HUES48 (cell line): ENCODE results near the gene PHYHD1.

Experiments
- H3K27ac ChIP-seq: one replicate; pipeline ENCODE4 v1.7.0; 2013; ENCODE audit warnings: low read depth, low read length, inconsistent platforms
- H3K27me3 ChIP-seq: 2 replicates; pipeline ENCODE4 v1.6.1; 2013; ENCODE audit warnings: mild to moderate bottlenecking, low read length; ENCODE audit not compliant: control insufficient read depth, insufficient read depth
- H3K36me3 ChIP-seq: 2 replicates; pipeline ENCODE4 v1.6.1; 2013; ENCODE audit warnings: low read length; ENCODE audit not compliant: control insufficient read depth, insufficient read depth
- H3K4me1 ChIP-seq: 2 replicates; pipeline ENCODE4 v1.6.1; 2013; ENCODE audit warnings: mild to moderate bottlenecking, low read length; ENCODE audit not compliant: control insufficient read depth, insufficient read depth
- H3K4me3 ChIP-seq: 2 replicates; pipeline ENCODE4 v1.5.1; 2013; ENCODE audit warnings: mild to moderate bottlenecking, low read depth, low read length
- H3K9ac ChIP-seq: 2 replicates; pipeline ENCODE4 v1.6.1; 2013; ENCODE audit warnings: mild to moderate bottlenecking, low read depth, low read length, moderate library complexity
- H3K9me3 ChIP-seq: 2 replicates; pipeline ENCODE4 v1.6.1; 2013; ENCODE audit warnings: low read length; ENCODE audit not compliant: control insufficient read depth, insufficient read depth

The PHYHD1 gene

DNA sequence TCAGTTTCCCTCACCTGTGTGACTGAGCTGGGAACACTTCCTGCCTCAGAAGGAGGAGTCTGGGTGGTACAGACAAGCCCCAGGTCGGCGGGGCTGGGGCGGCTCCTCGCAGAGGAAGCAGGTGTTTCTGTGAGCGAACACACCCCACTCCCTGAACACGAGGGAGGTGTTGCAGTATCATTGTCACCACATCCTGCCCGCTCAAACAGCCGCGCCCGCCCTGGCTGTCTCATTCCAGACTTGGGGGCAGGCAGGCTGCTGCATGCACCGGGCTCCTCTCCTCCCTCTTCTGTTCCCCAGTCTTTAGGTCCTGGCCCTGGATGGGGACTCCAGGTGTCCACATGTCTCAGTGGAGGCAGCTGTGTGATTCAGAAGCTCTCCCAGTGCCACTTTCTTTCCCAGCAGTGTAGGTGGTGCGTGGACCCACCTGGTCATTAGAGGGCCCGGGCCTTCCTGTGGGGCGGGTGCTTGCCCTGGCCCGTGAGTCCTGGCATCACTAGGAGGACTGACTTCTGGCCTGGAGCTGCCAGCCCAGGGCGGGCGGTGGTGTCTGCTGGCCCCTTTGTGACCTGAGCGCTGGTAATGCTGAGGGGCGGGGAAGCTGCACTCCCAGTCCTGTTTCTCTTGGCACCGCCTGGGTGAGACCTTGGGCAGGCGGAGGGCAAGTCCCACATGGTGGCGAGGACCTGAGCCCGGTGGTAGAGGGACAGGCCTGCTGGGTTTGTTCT is 18.3 kb upstream of the PHYHD1 start:
- Histone ChIP-seq H3K27ac (no peak overlapping the region), H3K27me3 (no peaks in the 10 kb centered on the region), H3K9me3 (no peaks in the 10 kb centered on the region), H3K36me3 (peaks cover 42% of the 10 kb centered on the region), H3K4me1 (no peaks in the 10 kb centered on the region), H3K9ac (no peak overlapping the region), H3K4me3 (no peak overlapping the region)

DNA sequence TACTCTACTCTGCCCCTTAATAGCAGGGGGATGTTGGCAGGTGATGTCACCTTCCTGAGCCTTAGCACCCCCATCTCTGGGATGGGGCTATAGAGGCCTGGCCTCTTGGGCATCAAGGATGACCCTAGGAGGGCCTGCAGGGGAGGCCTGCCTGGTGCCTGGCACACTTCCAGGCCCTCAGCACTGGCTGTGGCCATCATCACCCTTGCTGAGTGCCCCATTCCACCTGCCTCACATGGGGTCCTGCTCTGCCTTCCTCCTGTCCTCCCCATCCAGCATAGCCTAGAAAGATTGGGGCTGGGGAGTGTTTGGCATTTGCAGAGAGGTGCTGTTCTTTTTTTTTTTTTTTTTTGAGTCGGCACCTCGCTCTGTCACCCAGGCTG is 17.7 kb upstream of the PHYHD1 start:
- peaks cover 43% of the 10 kb centered on the region for H3K36me3 ChIP-seq
- no peaks in the 10 kb centered on the region for H3K4me1 ChIP-seq
- H3K9ac ChIP-seq, result no peak overlapping the region
- H3K27me3 ChIP-seq, result no peaks in the 10 kb centered on the region
- no peak overlapping the region for H3K27ac ChIP-seq
- no peak overlapping the region for H3K4me3 ChIP-seq
- H3K9me3 ChIP-seq, result no peaks in the 10 kb centered on the region

DNA sequence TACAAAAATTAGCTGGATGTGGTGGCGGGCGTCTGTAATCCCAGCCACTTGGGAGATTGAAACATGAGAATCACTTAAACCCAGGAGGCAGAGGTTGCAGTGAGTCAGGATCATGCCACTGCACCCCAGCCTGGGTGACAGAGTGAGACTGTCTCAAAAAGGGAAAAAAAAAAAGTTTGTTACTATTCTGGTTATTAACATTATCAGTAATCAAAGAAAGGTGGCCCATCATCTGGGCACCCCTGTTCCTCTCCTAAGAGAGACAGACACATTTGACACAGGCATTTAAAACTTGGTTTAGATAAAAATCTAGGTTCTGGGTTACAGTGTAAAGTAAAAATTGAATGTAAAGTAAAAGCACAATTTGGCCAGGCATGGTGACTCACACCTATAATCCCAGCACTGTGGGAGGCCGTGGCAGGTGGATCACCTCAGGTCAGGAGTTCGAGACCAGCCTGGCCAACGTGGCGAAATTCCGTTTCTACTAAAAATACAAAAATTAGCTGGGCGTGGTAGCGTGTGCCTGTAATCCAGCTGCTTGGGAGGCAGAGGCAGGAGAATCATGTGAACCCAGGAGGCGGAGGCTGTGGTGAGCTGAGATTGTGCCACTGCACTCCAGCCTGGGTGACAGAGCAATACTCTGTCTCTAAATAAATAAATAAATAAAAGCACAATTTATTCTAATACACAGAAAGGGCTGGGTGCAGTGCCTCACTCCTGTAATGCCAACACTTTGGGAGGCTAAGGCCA is 16.7 kb upstream of the PHYHD1 start:
- Histone ChIP-seq H3K27me3 (no peaks in the 10 kb centered on the region), H3K36me3 (peaks cover 44% of the 10 kb centered on the region), H3K4me3 (no peak overlapping the region), H3K27ac (no peak overlapping the region), H3K9ac (no peak overlapping the region), H3K9me3 (no peaks in the 10 kb centered on the region), H3K4me1 (no peaks in the 10 kb centered on the region)

DNA sequence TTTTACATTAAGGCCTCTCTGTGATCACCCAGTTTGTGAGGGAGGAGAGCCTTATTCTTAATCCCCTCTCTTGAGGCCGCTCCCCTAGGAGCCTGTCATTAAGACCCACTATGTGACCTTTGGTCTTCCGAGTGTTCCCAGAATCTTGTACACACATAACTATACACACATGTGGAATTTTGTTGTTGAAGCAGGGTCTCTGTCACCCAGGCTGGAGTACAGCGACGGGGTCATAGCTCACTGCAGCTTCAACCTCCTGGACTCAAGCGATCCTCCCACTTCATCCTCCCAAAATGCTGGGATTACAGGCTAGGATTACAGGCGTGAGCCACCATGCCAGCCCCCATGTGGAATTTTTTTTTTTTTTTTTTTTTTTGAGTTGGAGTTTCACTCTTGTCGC is 14.8 kb upstream of the PHYHD1 start:
- peaks cover 55% of the 10 kb centered on the region for H3K36me3 ChIP-seq
- H3K4me3 ChIP-seq, result no peak overlapping the region
- H3K9ac ChIP-seq, result no peak overlapping the region
- H3K27ac ChIP-seq, result no peak overlapping the region
- H3K27me3 ChIP-seq, result no peaks in the 10 kb centered on the region
- H3K4me1 ChIP-seq, result peaks cover under 1% of the 10 kb centered on the region
- H3K9me3 ChIP-seq, result no peaks in the 10 kb centered on the region

DNA sequence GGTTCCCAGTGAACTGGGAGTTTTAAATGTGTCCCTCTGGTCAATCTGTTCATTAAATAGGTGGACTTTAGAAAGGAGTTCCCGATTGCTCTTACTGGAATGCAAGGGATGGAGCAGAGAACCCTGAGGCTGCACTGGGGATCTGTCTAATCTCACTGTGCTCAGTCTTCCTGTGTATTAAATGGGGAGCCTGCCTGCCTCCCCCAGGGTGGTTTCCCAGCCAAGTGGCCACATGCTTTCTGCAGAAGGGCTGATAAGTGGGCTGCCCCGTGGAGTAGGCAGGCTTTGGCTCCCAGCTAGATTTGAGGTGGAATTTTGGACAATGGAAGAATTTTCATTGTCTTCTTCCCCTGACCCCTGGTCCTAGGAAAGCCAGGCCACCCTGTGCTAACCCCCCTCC is 14.0 kb upstream of the PHYHD1 start:
- no peaks in the 10 kb centered on the region for H3K27me3 ChIP-seq
- H3K4me1 ChIP-seq, result peaks cover 8% of the 10 kb centered on the region
- H3K36me3 ChIP-seq, result peaks cover 55% of the 10 kb centered on the region
- H3K27ac ChIP-seq, result no peak overlapping the region
- no peak overlapping the region for H3K4me3 ChIP-seq
- H3K9me3 ChIP-seq, result no peaks in the 10 kb centered on the region
- no peak overlapping the region for H3K9ac ChIP-seq

DNA sequence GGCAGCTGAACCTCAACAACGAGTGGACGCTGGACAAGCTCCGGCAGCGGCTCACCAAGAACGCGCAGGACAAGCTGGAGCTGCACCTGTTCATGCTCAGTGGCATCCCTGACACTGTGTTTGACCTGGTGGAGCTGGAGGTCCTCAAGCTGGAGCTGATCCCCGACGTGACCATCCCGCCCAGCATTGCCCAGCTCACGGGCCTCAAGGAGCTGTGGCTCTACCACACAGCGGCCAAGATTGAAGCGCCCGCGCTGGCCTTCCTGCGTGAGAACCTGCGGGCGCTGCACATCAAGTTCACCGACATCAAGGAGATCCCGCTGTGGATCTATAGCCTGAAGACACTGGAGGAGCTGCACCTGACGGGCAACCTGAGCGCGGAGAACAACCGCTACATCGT is 12.4 kb upstream of the PHYHD1 start:
- Histone ChIP-seq H3K4me1 (peaks cover 18% of the 10 kb centered on the region), H3K27me3 (no peaks in the 10 kb centered on the region), H3K4me3 (no peak overlapping the region), H3K9ac (no peak overlapping the region), H3K9me3 (no peaks in the 10 kb centered on the region), H3K27ac (no peak overlapping the region), H3K36me3 (peaks cover 49% of the 10 kb centered on the region)

DNA sequence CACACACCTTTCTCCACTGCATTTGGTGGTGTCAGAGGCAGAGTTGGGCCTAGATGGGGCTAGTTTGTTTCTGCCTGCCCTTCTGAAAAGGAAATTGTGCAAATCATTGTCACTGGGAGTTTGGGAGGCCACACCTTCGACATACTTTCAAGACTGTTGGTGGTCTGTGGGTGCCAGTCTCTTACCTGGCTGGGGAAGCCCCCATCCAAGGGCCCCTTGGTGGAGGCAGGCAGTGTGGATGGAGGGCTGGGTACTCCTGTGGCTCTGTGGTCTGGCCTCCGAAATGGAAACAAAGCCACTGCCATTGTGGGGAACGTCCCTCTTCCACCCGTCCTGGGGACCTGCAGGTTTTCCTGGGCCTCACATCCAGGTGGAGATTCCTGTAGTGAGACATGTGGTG is 10.9 kb upstream of the PHYHD1 start:
- H3K4me3 ChIP-seq, result no peak overlapping the region
- peaks cover 55% of the 10 kb centered on the region for H3K36me3 ChIP-seq
- H3K27ac ChIP-seq, result no peak overlapping the region
- H3K9me3 ChIP-seq, result no peaks in the 10 kb centered on the region
- H3K27me3 ChIP-seq, result no peaks in the 10 kb centered on the region
- peaks cover 18% of the 10 kb centered on the region for H3K4me1 ChIP-seq
- H3K9ac ChIP-seq, result no peak overlapping the region

DNA sequence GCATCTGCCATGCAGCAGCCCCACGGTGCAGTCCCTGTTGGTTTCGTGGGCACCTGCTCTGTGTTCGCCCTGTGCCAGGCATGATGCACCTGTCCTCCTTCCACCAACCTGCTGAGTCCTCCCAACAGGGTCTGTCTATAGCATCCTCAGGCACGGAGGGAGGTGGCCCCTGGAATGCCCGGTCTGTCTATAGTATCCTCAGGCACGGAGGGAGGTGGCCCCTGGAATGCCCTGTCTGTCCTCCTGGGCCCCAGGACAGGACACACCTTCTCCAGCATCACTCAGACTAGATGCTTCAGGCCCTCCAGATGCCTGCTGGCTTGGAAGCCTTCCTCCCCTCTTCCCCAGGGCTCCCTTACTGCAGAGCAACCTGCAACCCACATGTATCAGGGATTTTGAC is 9.9 kb upstream of the PHYHD1 start:
- Histone ChIP-seq H3K4me3 (no peak overlapping the region), H3K27ac (peak overlapping the region; percentile 91), H3K9ac (no peak overlapping the region), H3K4me1 (peaks cover 18% of the 10 kb centered on the region), H3K9me3 (no peaks in the 10 kb centered on the region), H3K27me3 (no peaks in the 10 kb centered on the region), H3K36me3 (peaks cover 62% of the 10 kb centered on the region)

DNA sequence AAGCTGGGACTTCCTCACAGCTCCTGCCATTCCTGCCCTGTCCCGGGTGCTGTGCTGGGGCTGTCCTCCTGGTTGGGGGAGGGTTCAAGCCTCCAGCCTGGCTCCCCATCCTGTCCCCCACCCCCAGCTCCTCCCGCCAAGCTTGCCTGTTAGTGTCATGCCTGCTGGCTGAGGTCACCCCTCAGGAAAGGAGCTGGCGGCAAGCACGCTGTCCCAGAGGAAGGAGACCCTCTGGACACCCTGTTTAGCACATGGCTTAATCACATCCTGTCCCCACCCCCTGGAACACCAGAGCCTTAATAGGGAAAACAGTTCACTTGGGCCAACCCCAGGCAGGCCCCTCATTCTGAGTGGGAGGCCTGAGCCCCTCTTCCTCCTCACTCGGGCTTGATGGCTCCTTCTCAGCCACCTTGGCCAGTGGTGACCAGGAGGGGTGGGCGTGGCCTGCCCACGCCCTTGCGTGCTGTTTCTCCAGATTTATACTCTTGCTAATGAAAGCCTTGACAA is 9.2 kb upstream of the PHYHD1 start:
- peak overlapping the region; percentile 26; the same call in 1 of the 2 replicates for H3K9ac ChIP-seq
- peaks cover 18% of the 10 kb centered on the region for H3K4me1 ChIP-seq
- H3K27ac ChIP-seq, result peak overlapping the region; percentile 91
- H3K4me3 ChIP-seq, result no peak overlapping the region
- no peaks in the 10 kb centered on the region for H3K27me3 ChIP-seq
- no peaks in the 10 kb centered on the region for H3K9me3 ChIP-seq
- peaks cover 67% of the 10 kb centered on the region for H3K36me3 ChIP-seq

DNA sequence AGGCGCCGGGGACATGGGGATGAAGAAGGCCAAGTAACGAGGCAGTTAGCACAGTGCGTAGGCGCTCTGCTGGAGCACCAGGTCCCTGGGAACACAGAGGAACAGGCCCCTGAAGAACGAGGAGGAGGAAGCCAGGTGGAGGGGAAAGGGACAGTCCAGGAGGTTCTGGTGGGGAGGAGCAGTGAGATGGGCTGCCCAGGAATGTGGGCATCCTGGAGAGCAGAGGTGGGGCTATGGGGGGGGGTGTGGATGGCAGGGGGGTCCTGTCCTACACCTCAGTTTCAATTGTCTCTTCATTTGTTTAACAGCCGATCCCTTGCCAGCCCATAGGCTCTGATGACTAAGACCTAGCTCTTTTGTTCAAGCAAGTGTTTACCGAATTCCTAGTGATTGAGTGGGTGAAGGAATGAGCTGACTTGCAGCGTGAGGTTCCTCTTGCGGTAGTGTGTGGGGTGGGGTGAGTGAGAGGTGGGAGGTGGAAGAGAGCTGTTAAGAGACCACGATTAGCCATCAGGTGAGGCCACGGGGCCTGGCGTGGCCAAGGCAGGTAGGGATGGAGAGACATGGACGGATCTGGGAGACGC is 8.4 kb upstream of the PHYHD1 start:
- Histone ChIP-seq H3K27ac (peak overlapping the region; percentile 91), H3K4me1 (peaks cover 18% of the 10 kb centered on the region), H3K36me3 (peaks cover 66% of the 10 kb centered on the region), H3K27me3 (no peaks in the 10 kb centered on the region), H3K9me3 (no peaks in the 10 kb centered on the region), H3K4me3 (no peak overlapping the region), H3K9ac (peak overlapping the region; percentile 26; the same call in 1 of the 2 replicates)
